Measurements from ENCODE around the gene AUH.

GRCh38 chr9:91407580-91408318 lies 46.0 kb upstream of the AUH start:
- no peak for TF ChIP-seq CTCF (IDR thresholded peaks at IDR 0.05; ENCODE audit: poor library complexity, severe bottlenecking)
- TF ChIP-seq MXI1 (conservative IDR thresholded peaks at IDR 0.05; ENCODE audit: poor library complexity, severe bottlenecking), result no peak
- TF ChIP-seq RAD21 (conservative IDR thresholded peaks at IDR 0.05), result no peak
- no peak for TF ChIP-seq EZH2 (IDR thresholded peaks at IDR 0.05; ENCODE audit: borderline replicate concordance, insufficient read depth, low read length, poor library complexity, severe bottlenecking)
- TF ChIP-seq, protein P1, sequence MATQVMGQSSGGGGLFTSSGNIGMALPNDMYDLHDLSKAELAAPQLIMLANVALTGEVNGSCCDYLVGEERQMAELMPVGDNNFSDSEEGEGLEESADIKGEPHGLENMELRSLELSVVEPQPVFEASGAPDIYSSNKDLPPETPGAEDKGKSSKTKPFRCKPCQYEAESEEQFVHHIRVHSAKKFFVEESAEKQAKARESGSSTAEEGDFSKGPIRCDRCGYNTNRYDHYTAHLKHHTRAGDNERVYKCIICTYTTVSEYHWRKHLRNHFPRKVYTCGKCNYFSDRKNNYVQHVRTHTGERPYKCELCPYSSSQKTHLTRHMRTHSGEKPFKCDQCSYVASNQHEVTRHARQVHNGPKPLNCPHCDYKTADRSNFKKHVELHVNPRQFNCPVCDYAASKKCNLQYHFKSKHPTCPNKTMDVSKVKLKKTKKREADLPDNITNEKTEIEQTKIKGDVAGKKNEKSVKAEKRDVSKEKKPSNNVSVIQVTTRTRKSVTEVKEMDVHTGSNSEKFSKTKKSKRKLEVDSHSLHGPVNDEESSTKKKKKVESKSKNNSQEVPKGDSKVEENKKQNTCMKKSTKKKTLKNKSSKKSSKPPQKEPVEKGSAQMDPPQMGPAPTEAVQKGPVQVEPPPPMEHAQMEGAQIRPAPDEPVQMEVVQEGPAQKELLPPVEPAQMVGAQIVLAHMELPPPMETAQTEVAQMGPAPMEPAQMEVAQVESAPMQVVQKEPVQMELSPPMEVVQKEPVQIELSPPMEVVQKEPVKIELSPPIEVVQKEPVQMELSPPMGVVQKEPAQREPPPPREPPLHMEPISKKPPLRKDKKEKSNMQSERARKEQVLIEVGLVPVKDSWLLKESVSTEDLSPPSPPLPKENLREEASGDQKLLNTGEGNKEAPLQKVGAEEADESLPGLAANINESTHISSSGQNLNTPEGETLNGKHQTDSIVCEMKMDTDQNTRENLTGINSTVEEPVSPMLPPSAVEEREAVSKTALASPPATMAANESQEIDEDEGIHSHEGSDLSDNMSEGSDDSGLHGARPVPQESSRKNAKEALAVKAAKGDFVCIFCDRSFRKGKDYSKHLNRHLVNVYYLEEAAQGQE (IDR thresholded peaks at IDR 0.05; ENCODE audit: borderline replicate concordance), result no peak
- no peak for TF ChIP-seq POLR2AphosphoS5 (IDR thresholded peaks at IDR 0.05)
- TF ChIP-seq TAF1 (IDR thresholded peaks at IDR 0.05; ENCODE audit: low read depth), result no peak
- TF ChIP-seq SMC3 (conservative IDR thresholded peaks at IDR 0.05; ENCODE audit: poor library complexity), result no peak
- no peak for TF ChIP-seq EP300 (conservative IDR thresholded peaks at IDR 0.05; ENCODE audit: poor library complexity, severe bottlenecking)
